HL-60 (cell line): ENCODE results near the gene IFNL1.

ENCODE experiments used
- DNase-seq, 2 experiments: peaks; one replicate each; pipeline ENCODE4 v3.0.0-alpha.2; 2010 to 2020; ENCODE audit warnings: low read depth in 1 of 2, low spot score in 1 of 2
- H3K27ac ChIP-seq: fragments of 250-450 bp; sonication (Bioruptor Pico); replicated peaks from 2 replicates; pipeline ENCODE4 v1.5.1; 2020; ENCODE audit warnings: mild to moderate bottlenecking, moderate library complexity
- H3K27me3 ChIP-seq: fragments of 250-450 bp; sonication (Bioruptor Pico); 2 replicates; pipeline ENCODE4 v1.5.1; 2021; ENCODE audit warnings: mild to moderate bottlenecking, moderate library complexity; ENCODE audit not compliant: insufficient read depth, poor library complexity, severe bottlenecking
- H3K4me3 ChIP-seq: replicated peaks from 2 replicates; pipeline ENCODE4 v1.5.1; 2011; ENCODE audit warnings: mild to moderate bottlenecking, control low read depth, low read length; ENCODE audit not compliant: insufficient read depth
- GABPA ChIP-seq: IDR thresholded peaks from 2 replicates; pipeline ENCODE4 v1.6.1; 2012; ENCODE audit warnings: low read depth
- POLR2AphosphoS5 ChIP-seq: IDR thresholded peaks from 2 replicates; pipeline ENCODE4 v1.6.1; 2012; ENCODE audit warnings: low read depth
- SPI1 ChIP-seq: IDR thresholded peaks from 2 replicates; pipeline ENCODE4 v1.6.1; 2012; ENCODE audit warnings: low read depth, mild to moderate bottlenecking, borderline replicate concordance
- TF ChIP-seq, protein P1 (sequence below): IDR thresholded peaks from 2 replicates; pipeline ENCODE4 v1.6.1; 2012; ENCODE audit warnings: low read depth; ENCODE audit not compliant: insufficient replicate concordance
- TF ChIP-seq, protein P2 (sequence below): IDR thresholded peaks from one replicate; pipeline ENCODE4 v1.5.1; 2011; ENCODE audit warnings: low read length, control low read depth, inconsistent platforms; ENCODE audit not compliant: insufficient read depth

The IFNL1 gene

DNA sequence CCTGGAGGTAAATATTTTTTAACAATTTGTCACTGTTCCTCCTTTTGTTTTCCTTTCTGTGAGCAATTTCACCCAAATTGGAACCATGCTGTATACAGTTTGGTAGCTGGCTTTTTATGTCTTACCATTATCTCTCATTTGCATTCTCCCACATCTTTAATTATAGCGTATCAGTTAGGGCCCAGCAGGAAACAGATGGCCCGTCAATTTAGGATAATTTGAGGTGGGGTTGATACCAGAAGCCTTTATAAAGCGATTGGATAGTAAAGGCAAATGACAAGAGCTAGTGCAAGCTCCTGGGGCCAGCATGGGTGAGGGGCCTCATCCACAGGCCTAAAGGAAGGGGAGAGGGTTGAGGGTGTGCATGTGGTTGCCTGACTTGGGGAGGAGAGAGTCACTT is 43.7 kb upstream of the IFNL1 start:
- Histone ChIP-seq H3K27me3 (peaks cover 12% of the 10 kb centered on the region), H3K27ac (no peak overlapping the region), H3K4me3 (no peak overlapping the region)
- TF ChIP-seq, protein P1, sequence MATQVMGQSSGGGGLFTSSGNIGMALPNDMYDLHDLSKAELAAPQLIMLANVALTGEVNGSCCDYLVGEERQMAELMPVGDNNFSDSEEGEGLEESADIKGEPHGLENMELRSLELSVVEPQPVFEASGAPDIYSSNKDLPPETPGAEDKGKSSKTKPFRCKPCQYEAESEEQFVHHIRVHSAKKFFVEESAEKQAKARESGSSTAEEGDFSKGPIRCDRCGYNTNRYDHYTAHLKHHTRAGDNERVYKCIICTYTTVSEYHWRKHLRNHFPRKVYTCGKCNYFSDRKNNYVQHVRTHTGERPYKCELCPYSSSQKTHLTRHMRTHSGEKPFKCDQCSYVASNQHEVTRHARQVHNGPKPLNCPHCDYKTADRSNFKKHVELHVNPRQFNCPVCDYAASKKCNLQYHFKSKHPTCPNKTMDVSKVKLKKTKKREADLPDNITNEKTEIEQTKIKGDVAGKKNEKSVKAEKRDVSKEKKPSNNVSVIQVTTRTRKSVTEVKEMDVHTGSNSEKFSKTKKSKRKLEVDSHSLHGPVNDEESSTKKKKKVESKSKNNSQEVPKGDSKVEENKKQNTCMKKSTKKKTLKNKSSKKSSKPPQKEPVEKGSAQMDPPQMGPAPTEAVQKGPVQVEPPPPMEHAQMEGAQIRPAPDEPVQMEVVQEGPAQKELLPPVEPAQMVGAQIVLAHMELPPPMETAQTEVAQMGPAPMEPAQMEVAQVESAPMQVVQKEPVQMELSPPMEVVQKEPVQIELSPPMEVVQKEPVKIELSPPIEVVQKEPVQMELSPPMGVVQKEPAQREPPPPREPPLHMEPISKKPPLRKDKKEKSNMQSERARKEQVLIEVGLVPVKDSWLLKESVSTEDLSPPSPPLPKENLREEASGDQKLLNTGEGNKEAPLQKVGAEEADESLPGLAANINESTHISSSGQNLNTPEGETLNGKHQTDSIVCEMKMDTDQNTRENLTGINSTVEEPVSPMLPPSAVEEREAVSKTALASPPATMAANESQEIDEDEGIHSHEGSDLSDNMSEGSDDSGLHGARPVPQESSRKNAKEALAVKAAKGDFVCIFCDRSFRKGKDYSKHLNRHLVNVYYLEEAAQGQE, result no peak
- no peak for TF ChIP-seq SPI1
- TF ChIP-seq, protein P2, sequence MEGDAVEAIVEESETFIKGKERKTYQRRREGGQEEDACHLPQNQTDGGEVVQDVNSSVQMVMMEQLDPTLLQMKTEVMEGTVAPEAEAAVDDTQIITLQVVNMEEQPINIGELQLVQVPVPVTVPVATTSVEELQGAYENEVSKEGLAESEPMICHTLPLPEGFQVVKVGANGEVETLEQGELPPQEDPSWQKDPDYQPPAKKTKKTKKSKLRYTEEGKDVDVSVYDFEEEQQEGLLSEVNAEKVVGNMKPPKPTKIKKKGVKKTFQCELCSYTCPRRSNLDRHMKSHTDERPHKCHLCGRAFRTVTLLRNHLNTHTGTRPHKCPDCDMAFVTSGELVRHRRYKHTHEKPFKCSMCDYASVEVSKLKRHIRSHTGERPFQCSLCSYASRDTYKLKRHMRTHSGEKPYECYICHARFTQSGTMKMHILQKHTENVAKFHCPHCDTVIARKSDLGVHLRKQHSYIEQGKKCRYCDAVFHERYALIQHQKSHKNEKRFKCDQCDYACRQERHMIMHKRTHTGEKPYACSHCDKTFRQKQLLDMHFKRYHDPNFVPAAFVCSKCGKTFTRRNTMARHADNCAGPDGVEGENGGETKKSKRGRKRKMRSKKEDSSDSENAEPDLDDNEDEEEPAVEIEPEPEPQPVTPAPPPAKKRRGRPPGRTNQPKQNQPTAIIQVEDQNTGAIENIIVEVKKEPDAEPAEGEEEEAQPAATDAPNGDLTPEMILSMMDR, result no peak
- TF ChIP-seq POLR2AphosphoS5, result no peak
- TF ChIP-seq GABPA, result no peak
- DNase-seq, result no peak

DNA sequence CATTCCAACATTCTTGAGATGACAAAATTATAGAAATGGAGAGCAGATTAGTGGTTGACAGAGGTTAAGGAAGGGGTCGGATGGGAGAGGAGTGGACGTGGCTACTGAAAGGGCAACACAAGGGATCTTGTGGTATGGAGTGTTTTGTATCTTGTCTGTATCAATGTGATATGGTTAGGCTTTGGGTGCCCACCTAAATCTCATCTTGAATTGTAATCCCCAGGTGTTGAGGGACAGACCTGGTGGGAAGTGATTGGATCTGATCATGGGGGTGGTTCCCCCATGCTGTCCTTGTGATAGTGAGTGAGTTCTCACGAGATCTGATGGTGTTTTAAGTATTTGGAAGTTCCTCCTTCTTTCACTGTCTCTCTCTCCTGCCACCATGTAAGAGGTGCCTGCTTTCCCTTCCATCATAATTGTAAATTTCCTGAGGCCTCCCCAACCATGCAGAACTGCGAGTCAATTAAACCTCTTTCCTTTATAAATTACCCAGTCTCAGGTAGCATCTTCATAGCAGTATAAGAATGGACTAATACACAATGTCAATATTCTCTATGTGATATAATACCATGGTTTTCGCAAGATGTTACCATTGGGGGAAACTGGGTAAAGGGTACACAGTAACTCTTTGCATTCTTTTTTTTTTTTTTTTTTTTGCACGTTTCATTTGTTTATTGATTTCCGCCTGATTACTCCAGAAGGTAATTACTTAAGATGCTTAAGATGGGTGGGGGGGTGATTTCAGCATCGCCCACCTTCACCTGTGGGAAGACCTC is 42.6 kb upstream of the IFNL1 start:
- H3K27me3 ChIP-seq, result peaks cover 9% of the 10 kb centered on the region
- no peak for DNase-seq
- H3K4me3 ChIP-seq, result no peak overlapping the region
- no peak overlapping the region for H3K27ac ChIP-seq
- TF ChIP-seq, protein P1, result no peak
- no peak for TF ChIP-seq GABPA
- TF ChIP-seq, protein P2, result no peak
- no peak for TF ChIP-seq POLR2AphosphoS5
- TF ChIP-seq SPI1, result no peak

DNA sequence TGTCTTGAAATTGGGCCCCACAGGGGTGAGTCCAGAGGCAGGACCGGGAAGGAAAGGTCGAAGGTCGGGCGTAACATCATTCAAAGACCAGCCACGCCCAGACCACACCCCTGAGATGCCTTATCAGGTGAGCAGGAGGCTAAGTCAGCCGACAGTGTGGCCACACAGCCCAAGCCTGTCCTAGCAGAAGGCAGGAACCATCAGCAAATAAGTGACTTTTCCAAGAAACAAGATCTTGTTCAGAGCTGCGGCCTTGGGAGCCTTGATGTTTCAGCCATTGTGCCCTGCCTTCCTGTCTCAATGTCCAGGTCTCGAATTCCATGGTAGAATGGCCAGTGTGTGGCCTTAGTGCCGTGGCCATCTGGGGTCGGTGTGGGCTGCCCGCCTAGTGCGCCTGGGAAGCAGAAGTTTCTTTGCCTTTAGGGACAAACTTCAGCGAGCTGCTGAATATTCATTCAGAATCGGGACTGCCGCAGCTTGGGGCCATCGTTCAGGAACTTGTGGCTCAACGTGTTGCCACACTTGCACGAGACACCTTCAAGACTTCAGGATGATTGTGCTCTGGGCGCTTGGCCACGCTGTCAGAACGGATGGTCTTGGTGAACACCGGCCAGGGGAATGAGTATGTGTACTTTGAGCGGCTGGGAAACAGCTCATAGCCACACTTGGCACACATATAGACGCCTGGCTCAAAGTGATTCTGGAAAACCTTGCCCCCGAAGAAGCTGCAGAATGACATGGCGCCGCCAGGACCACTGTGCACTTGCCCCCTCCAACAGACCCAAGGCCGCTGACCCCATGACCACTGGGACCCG is 41.5 kb upstream of the IFNL1 start:
- no peak overlapping the region for H3K4me3 ChIP-seq
- TF ChIP-seq SPI1, result no peak
- TF ChIP-seq POLR2AphosphoS5, result no peak
- TF ChIP-seq, protein P2, result no peak
- TF ChIP-seq, protein P1, result no peak
- no peak for TF ChIP-seq GABPA
- peaks cover 9% of the 10 kb centered on the region for H3K27me3 ChIP-seq
- DNase-seq, result no peak
- no peak overlapping the region for H3K27ac ChIP-seq
